LHCN-M2 (cell line): ENCODE data around the gene CCDC3. TPM values are rescaled to one million over a fixed set of nuclear protein-coding genes. Genes with fewer than 3 reads are reported as not detected.

ENCODE experiments used
- DNase-seq: peaks from one replicate; pipeline ENCODE4 v3.0.0-alpha.2; 2012; ENCODE audit warnings: low read depth
- total RNA-seq: library from RNA; depleted of rRNA; stranded (reverse); fragments of >200 nt; gene quantifications from 2 replicates; pipeline ENCODE4 v1.2.3, GENCODE V29; 2014

Gene CCDC3
- total RNA-seq, 1 experiment from 2014 or later, result 3.2 TPM

DNA sequence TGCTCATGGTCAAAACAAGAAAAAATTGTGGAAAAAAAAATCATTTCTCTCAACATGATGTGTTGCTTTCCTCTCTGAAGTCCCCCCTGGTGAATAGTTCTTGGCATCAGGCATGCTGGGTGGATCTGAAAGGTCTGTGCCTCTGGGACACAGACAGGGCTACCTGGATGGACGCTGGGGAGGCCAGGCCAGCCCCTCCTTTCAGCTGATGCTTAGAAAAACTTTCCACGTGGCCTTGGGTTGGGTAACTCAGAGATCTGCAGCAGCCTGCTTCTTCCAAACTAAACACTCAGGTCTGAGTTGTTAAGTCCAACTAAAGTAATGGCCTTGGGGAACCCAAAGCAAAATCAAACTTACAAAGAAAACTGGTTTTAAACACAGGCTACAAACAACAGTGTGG is 113.0 kb downstream of the CCDC3 start:
- no peak for DNase-seq

- DNase-seq, result no peak
These were observed 113.7 kb downstream of the CCDC3 start for GRCh38 chr10:12887780-12888179.

- no peak for DNase-seq
These were observed 116.7 kb downstream of the CCDC3 start for GRCh38 chr10:12884851-12885250.

GRCh38 chr10:12880423-12880822 is 121.1 kb downstream of the CCDC3 start:
- no peak for DNase-seq

DNA sequence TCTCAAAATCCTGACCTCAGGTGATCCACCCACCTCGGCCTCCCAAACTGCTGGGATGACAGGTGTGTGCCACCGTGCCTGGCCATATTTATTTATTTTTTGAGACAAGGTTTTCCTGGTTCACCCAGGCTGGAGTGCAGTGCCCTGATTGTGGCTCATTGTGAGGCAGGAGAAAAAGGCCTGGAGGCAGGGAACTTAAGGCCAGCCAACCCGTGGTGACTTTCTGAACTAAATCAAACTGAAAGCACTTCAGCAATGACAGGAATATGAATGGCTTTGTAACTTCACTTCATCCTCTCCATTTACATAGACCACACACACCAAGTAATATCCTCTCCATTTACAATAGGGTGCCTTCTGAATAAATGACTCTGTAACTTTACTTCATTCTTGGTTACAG is 124.4 kb downstream of the CCDC3 start:
- DNase-seq, result no peak

- no peak for DNase-seq
These were observed 125.2 kb downstream of the CCDC3 start for GRCh38 chr10:12876266-12876665.

DNA sequence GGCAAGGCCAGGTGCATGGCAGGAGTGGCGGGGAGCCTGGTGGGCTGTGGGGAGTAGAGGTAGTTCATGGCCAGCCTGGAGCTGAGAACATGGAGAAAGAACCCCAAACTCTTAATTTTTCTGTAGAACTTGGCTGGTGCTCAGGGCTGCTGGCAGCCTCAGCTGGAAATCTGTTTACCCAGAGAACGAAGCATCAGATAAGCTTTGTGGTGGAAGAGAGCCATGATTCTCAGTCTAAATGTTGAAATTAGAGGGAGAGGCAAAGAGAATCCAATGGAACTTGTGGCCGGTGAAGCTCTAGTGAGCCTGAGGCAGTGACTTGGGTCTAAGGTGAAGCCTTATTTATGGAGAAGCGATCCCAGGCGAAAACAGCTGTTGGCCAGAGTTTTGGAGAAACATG is 126.4 kb downstream of the CCDC3 start:
- no peak for DNase-seq

DNA sequence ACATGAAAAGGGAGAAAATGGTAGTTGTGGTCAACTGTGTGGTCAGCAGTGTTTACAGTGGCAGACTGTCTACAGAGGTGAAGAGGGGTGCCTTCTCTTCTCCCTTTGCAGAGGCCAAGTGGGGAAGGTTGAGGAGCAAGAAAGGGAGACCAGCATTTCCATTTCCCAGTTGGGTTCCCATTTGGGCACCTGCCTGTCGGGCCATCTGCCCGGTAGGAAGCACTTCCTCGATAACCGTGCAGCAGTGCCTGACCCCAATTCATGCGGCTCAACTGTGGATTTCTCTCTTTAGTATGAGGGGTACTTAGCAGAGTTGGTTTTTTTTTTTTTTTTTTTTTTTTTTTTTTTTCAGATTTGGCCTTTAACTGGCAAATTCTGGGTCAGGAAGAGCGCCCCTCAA is 127.0 kb downstream of the CCDC3 start:
- DNase-seq, result no peak

- DNase-seq, result no peak
These were observed 128.3 kb downstream of the CCDC3 start for GRCh38 chr10:12873172-12873571.

- no peak for DNase-seq
These were observed 128.9 kb downstream of the CCDC3 start for GRCh38 chr10:12872577-12872976.

DNA sequence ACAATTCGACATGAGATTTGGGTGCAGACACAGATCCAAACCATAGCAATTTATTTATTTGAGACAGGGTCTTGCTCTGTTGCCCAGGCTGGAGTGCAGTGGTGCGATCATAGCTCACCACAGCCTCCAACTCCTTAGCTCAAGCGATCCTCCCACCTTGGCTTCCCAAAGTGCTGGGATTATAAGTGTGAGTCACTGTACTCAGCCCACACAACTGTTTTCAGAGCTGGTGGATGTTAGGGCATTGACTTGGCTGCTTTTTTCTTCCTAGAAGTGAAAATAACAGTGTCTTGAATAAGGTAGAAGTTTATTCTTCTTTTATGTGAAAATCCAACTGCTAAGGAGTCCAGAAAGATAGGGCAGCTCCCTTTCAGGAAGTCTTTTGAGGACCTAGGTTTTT is 132.1 kb downstream of the CCDC3 start:
- no peak for DNase-seq

- DNase-seq, result no peak
These were observed 133.3 kb downstream of the CCDC3 start for GRCh38 chr10:12868229-12868628.

DNA sequence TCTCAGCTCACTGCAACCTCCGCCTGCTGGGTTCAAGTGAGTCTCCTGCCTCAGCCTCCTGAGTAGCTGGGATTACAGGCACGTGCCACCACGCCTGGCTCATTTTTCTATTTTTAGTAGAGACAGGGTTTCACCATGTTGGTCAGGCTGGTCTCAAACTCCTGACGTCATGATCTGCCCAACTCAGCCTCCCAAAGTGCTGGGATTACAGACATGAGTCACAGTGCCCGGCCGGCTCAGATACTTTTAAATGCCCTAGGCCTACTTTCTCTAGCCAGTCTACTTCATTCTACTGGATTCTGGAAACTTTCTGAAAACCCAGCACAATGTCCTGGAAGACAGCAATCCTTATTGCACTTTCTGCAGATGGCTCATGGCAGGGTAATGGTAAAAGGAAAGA is 136.0 kb downstream of the CCDC3 start:
- DNase-seq, result peak; percentile 16

DNA sequence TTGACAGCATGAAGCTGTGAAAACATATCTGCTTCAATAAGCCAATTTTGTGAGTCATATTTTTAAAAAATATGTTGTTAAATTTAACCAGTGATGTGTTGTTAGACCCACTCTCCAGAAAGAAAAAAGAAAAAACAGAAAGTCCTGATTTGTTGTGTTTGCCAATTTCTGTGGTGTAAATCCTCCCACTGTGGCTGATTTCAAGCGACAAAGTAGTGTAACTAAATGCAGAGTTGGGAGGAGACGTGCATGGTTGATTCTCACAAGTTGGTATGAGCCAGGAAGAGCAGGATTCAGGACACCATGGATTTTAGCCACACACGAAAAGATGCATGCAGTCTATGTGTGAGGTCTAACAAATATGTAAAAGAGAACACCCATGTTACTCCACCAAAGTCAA is 139.1 kb downstream of the CCDC3 start:
- no peak for DNase-seq

GRCh38 chr10:12854988-12855387 is 146.5 kb downstream of the CCDC3 start:
- no peak for DNase-seq

DNA sequence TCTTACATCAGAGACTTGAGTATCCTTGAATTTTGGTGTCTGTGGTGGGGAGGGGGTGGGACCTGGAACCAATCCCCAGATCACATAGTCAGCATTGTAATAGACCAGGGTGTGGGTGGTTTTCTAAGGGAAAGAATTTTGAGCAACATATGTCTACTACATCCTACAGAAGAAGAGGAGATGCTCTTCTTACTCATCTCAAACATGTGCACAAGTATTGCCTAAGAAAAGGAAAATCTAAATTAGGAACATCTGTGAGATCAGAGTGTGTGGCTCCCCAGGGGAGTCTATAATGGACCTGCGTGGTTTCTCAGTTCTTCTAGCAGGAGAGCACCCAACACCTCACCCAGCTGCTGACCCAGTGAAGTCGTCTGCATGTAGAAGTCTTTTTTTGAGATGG is 148.8 kb downstream of the CCDC3 start:
- no peak for DNase-seq

DNA sequence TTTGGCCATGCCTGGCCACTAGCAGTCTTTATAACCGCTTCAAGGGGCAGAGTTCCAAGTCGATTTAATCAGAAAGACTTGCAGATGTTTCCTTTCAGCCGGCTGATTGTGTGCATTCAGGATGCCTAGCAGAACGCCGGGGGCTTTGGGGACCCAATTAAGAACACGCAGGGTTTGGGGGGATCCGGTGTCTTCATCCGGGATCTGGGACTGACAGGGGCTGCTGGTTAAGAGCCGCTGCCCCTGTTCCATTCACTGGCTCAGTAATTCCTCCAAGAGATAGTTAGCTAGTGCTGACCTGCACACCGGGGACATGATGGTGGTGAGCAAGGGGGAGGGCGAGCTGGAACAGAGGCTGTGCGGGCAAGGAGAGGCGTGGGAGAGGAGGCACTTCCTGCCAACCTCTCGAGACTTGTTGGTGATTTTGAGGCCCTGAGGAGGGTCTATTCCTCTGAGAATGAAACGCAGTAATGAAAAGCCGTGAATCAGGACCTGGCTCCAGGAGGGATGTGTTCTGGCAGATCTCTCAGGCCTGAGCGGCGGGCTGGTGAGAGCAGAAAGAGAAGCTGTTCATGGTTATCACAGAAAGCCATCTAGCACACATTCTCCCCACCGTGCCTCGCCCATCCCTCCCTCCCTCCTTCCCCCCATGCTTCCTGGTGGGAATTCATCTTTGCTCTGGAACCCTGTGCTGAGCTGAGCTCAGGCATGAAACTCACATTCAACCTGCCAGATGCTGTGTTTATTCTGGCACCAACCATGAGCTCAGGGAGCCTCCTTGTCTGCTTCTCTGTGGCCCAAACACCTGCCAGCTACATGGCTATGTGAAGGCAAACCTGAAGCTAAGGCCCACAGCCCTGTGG is 152.0 kb downstream of the CCDC3 start:
- DNase-seq, result no peak

DNA sequence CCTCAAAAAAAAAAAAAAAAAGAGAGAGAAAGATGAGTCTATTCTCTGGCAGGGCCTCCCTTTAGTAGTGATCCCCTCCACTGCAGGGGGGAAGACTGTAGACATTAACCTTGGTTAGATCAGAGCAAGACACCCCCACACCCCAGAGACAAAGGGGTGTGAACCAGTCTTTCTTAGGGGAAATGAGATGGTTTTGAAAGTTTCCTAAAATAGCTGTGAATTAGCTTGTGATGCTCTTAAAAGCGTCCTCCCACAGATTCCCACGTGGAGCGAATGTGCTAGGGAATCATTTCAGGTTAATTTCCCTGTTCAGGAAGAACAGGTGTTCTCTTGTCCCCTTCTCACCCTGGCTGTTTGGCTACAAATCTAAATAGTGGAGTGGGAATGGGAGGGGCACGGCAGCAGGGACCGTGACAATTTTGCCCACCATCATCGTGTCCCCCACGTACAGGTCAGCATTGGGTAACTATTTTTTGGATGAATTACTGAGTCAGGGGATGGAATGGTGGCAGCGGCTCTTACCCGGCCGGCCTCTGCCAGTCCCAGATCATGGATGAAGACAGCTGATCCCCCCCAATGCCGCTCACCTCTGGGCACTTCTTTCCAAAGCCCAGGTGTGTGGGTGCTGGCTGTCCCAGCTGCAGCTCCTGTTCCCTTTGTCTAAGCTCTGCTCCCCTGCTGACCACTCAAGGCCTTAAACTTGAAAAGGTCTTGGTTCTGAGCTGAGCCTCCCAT is 152.9 kb downstream of the CCDC3 start:
- DNase-seq, result no peak

DNA sequence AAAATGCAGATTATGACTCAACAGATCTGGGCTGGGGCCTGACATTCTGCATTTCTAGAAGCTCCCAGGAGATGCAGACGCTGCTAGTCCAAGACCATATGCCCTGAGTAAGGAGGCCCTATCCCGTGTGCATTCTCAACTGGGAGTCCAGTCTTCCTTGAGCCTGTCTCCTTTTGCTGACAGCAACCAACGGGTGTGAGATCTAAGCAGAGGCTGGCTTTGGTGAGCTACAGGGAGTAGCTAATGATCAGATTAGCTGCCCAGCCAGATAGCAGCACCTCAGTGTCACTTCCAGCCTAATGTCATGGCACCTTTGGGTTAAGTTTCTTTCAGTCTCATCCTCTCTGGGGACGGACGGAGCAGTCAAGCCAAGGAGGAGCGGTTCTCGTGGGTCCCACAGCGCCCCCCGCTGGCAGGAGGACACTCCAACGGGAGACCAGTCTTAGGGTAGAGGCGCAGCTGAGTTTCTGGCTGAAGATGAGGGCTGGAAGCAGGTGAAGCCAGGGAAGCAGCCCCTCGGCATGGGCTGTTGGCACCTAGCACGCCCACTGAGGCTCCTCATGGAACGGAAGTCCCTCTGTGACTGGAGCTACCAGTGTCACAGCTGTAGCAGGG is 154.0 kb downstream of the CCDC3 start:
- DNase-seq, result no peak

DNA sequence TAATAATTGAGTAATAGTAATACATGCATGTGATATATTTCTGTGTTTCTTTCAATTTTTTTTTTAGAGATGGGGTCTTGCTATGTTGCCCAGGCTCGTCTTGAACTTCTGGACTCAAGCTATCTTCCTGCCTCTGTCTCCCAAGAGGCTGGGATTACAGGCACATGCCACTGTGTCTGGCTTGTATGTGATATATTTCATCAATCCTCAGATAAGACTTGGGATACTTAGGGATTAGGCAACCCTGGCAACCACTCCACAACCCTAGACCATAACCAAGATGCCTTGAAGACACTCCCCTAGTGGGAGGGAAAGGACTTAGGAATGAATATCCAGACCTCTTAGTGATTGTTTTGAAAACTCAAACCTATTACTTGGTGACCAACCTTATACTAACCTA is 154.8 kb downstream of the CCDC3 start:
- no peak for DNase-seq
